HepG2 (cell line): Measurements from ENCODE around the gene KLK11. TPM values are rescaled to one million over a fixed set of nuclear protein-coding genes. Genes with fewer than 3 reads are reported as not detected.

Experiments
- ATAC-seq: fragments of 200-7000 bp; cut with Tn5 transposase; 3 replicates; pipeline ENCODE4 v1.9.1; 2020; ENCODE audit warnings: mild to moderate bottlenecking, moderate library complexity
- BruUV-seq: library from RNA; stranded (reverse); fragments of 400-500 nt; replicated peaks from 2 replicates; lab custom pipeline; 2021; lab: Mats Ljungman, UMichigan
- CTCF ChIA-PET: fragments of 300-600 bp; formaldehyde crosslinking; extraction: SDS; loops from one replicate; lab custom pipeline; 2021; ENCODE audit warnings: low total read pairs, inconsistent platforms, low intra/inter-chr PET ratio; lab: Yijun Ruan, JAX
- POLR2A ChIA-PET: fragments of 350-600 bp; sonication (Branson Sonifier 250); formaldehyde crosslinking; loops from one replicate; lab custom pipeline; 2020; ENCODE audit warnings: antibody characterized with exemption, inconsistent platforms; lab: Yijun Ruan, JAX
- DNase-seq: peaks from one replicate; pipeline ENCODE4 v3.0.0-alpha.2; 2015; ENCODE audit warnings: low spot score
- FAIRE-seq: peaks from 3 replicates; lab custom pipeline; 2011; peaks lifted over from hg19 to GRCh38; lab: Jason Lieb, UNC
- H2AFZ ChIP-seq: one replicate; pipeline ENCODE4 v1.6.1; 2011; ENCODE audit warnings: low read length, inconsistent platforms
- H3K27ac ChIP-seq: fragments of 300-600 bp; 3 replicates; pipeline ENCODE4 v1.8.0; 2011; ENCODE audit warnings: mixed run types, mild to moderate bottlenecking, mixed read lengths, low read length, inconsistent platforms; ENCODE audit not compliant: insufficient read depth; ENCODE audit errors: extremely low read length
- H3K27me3 ChIP-seq, 2 experiments: fragments of 200-600 bp in 1 of 2; 2 replicates in 1 of 2; 3 replicates in 1 of 2; pipeline versions ENCODE4 v1.6.0 to v1.8.0; 2011; ENCODE audit warnings: low read length in 2 of 2, mild to moderate bottlenecking in 2 of 2, moderate library complexity in 2 of 2, inconsistent platforms in 1 of 2; ENCODE audit not compliant: insufficient read depth in 2 of 2, control insufficient read depth in 1 of 2
- H3K36me3 ChIP-seq, 2 experiments: fragments of 200-600 bp in 1 of 2; replicated peaks in 1 of 2; 2 replicates in 1 of 2; 3 replicates in 1 of 2; pipeline versions ENCODE4 v1.5.1 to v1.8.0; 2011; ENCODE audit warnings: low read length in 2 of 2, inconsistent platforms in 1 of 2; ENCODE audit not compliant: insufficient read depth in 2 of 2, control insufficient read depth in 1 of 2
- H3K4me1 ChIP-seq: 2 replicates; pipeline ENCODE4 v1.5.1; 2012; ENCODE audit warnings: low read length, inconsistent platforms; ENCODE audit not compliant: insufficient read depth
- H3K4me2 ChIP-seq: 2 replicates; pipeline ENCODE4 v1.6.0; 2011; ENCODE audit warnings: low read depth, low read length, inconsistent platforms
- H3K4me3 ChIP-seq, 3 experiments: fragments of 200-600 bp in 1 of 3; sonication (generic), shearing (Covaris generic) in 1 of 3; replicated peaks in 1 of 3; 2 replicates each; pipeline ENCODE4 v1.5.1; 2011 to 2016; ENCODE audit warnings: low read length in 3 of 3, inconsistent platforms in 2 of 3, low read depth in 2 of 3, mild to moderate bottlenecking in 2 of 3, control low read depth in 1 of 3, mixed read lengths in 1 of 3; ENCODE audit not compliant: insufficient read depth in 1 of 3
- H3K79me2 ChIP-seq: one replicate; pipeline ENCODE4 v1.6.1; 2011; ENCODE audit warnings: low read length, inconsistent platforms; ENCODE audit not compliant: insufficient read depth
- H3K9ac ChIP-seq: 2 replicates; pipeline ENCODE4 v1.6.0; 2011; ENCODE audit warnings: mild to moderate bottlenecking, low read depth, low read length, inconsistent platforms; ENCODE audit not compliant: insufficient read depth
- H3K9me3 ChIP-seq: 2 replicates; pipeline ENCODE4 v1.5.1; 2012; ENCODE audit warnings: mild to moderate bottlenecking, low read length
- H4K20me1 ChIP-seq: 2 replicates; pipeline ENCODE4 v1.6.0; 2011; ENCODE audit warnings: inconsistent platforms, mild to moderate bottlenecking, low read length, moderate library complexity; ENCODE audit not compliant: insufficient read depth
- ETV5 ChIP-seq: IDR thresholded peaks from 2 replicates; pipeline ENCODE4 v1.6.1; 2018; ENCODE audit warnings: missing biosample characterization, missing genetic modification reagents, inconsistent platforms, borderline replicate concordance
- FOXO1 ChIP-seq: sonication (generic); formaldehyde crosslinking; IDR thresholded peaks from 2 replicates; pipeline ENCODE4 v1.4.0; 2020; ENCODE audit warnings: missing genetic modification reagents
- HES4 ChIP-seq: sonication (generic); formaldehyde crosslinking; IDR thresholded peaks from 2 replicates; pipeline ENCODE4 v1.9.0; 2021; ENCODE audit warnings: mild to moderate bottlenecking, missing genetic modification reagents, borderline replicate concordance
- HNF1A ChIP-seq, 2 experiments: sonication (generic) in 1 of 2; formaldehyde crosslinking in 1 of 2; IDR thresholded peaks; 2 replicates each; pipeline versions ENCODE4 v1.4.0 to v1.6.1; 2016 to 2020; ENCODE audit warnings: borderline replicate concordance in 1 of 2, low read depth in 1 of 2, mild to moderate bottlenecking in 1 of 2, missing genetic modification reagents in 1 of 2
- KLF6 ChIP-seq: IDR thresholded peaks from 2 replicates; pipeline ENCODE4 v1.8.0; 2016; ENCODE audit warnings: missing biosample characterization, missing genetic modification reagents
- MTA3 ChIP-seq: sonication (generic); formaldehyde crosslinking; IDR thresholded peaks from 2 replicates; pipeline ENCODE4 v1.4.0; 2020; ENCODE audit warnings: missing genetic modification reagents
- NAIF1 ChIP-seq: sonication (generic); formaldehyde crosslinking; IDR thresholded peaks from 2 replicates; pipeline ENCODE4 v1.5.0; 2020; ENCODE audit warnings: mild to moderate bottlenecking, missing genetic modification reagents, borderline replicate concordance
- SRSF1 ChIP-seq: fragments of 200-400 bp; formaldehyde crosslinking; optimal IDR thresholded peaks from 2 replicates; pipeline ENCODE3; 2017; ENCODE audit warnings: mild to moderate bottlenecking, low read depth, low read length, moderate library complexity
- TOPORS ChIP-seq: sonication (generic); formaldehyde crosslinking; IDR thresholded peaks from 2 replicates; pipeline ENCODE4 v1.8.0; 2023; ENCODE audit warnings: mild to moderate bottlenecking, missing genetic modification reagents
- ZNF230 ChIP-seq: sonication (generic); formaldehyde crosslinking; IDR thresholded peaks from 2 replicates; pipeline ENCODE4 v1.4.0; 2020; ENCODE audit warnings: mild to moderate bottlenecking, missing genetic modification reagents
- ZNF282 ChIP-seq: fragments of 450-650 bp; IDR thresholded peaks from 2 replicates; pipeline ENCODE4 v1.6.1; 2018; ENCODE audit not compliant: partially characterized antibody
- ZNF567 ChIP-seq: sonication (generic); formaldehyde crosslinking; IDR thresholded peaks from 2 replicates; pipeline ENCODE4 v1.8.1; 2023; ENCODE audit warnings: mild to moderate bottlenecking, missing genetic modification reagents, borderline replicate concordance
- ZNF572 ChIP-seq: sonication (generic); formaldehyde crosslinking; IDR thresholded peaks from 2 replicates; pipeline ENCODE4 v1.5.1; 2020; ENCODE audit warnings: mild to moderate bottlenecking, missing genetic modification reagents
- ZXDC ChIP-seq: sonication (generic); formaldehyde crosslinking; IDR thresholded peaks from 2 replicates; pipeline ENCODE4 v1.5.0; 2020; ENCODE audit warnings: mild to moderate bottlenecking, missing genetic modification reagents
- WGBS: methylation state at CpG from one replicate; pipeline ENCODE4 v1.1.6; 2017; ENCODE audit warnings: low lambda C conversion rate; 5-methylcytosine and 5-hydroxymethylcytosine counted together
- in situ Hi-C: cut with HindIII; loops from 2 replicates; pipeline ENCODE4 v1.10.0; 2017; ENCODE audit warnings: low pct_unique_long_range_greater_than_20kb; ENCODE audit not compliant: extremely low pct_ligation_motif_present
- intact Hi-C: fragments of 100-400 bp; cut with micrococcal nuclease; formaldehyde crosslinking; loops from one replicate; pipeline ENCODE4 v1.10.0; 2022; ENCODE audit not compliant: unreplicated experiment
- polyA plus RNA-seq, 8 experiments: library from polyadenylated mRNA; depleted of rRNA in 3 of 8; stranded (reverse) in 7 of 8; unstranded in 1 of 8; fragments of >200 nt; fragmentation: Illumina TruSeq in 4 of 8; extraction: Trizol in 4 of 8; gene quantifications; 2 replicates each; pipeline versions ENCODE4 v1.2.1 to v1.2.3, GENCODE V29; 2011 to 2016; ENCODE audit warnings: low read depth in 4 of 8, missing spikeins in 1 of 8, mixed read lengths in 1 of 8; ENCODE audit not compliant: insufficient read depth in 1 of 8
- total RNA-seq, 5 experiments: library from RNA; depleted of rRNA; stranded (reverse); fragments of >200 nt; fragmentation: Illumina TruSeq; extraction: Trizol; gene quantifications; 2 replicates each; pipeline ENCODE4 v1.2.3, GENCODE V29; 2016; ENCODE audit warnings: low read depth in 1 of 5
- TF ChIP-seq, protein P1 (sequence below): sonication (generic); formaldehyde crosslinking; conservative IDR thresholded peaks from 2 replicates; pipeline ENCODE4 v1.8.0; 2022; ENCODE audit warnings: missing genetic modification reagents

Gene KLK11
- total and polyA plus RNA-seq, 2 of the 13 experiments (the other 11 are each of a cell fraction or from before 2014, with no cell fraction given): not detected

- WGBS: 40% methylated on average over 2 of the region's 4 CpGs
- ChIA-PET POLR2A (no interaction called here), CTCF (no interaction called here)
- H3K36me3 ChIP-seq: no peaks in the 10 kb centered on the region
- no peak overlapping the region for H3K4me3 ChIP-seq
- no TSS peak for BruUV-seq
- no peaks in the 10 kb centered on the region for H3K79me2 ChIP-seq
- no peak overlapping the region for H3K27ac ChIP-seq
- intact Hi-C loops (no loop called here), in situ Hi-C loops (no loop called here)
- ATAC-seq (no peak), DNase-seq (peak; percentile 10), FAIRE-seq (no peak)
- H3K9me3 ChIP-seq: no peaks in the 10 kb centered on the region
- no peak overlapping the region for H3K9ac ChIP-seq
- H4K20me1 ChIP-seq: no peaks in the 10 kb centered on the region
- no peak overlapping the region for H2AFZ ChIP-seq
- no peaks in the 10 kb centered on the region for H3K4me1 ChIP-seq
- no peaks in the 10 kb centered on the region; a peak in 1 of 5 replicates for H3K27me3 ChIP-seq
- H3K4me2 ChIP-seq: no peak overlapping the region
- TF ChIP-seq SRSF1 (no peak), FOXO1 (CRISPR knock-in tag) (no peak), MTA3 (CRISPR knock-in tag) (no peak), KLF6 (CRISPR knock-in tag) (no peak), ZNF230 (CRISPR knock-in tag) (no peak), ZNF572 (CRISPR knock-in tag) (no peak), NAIF1 (no peak), ZXDC (no peak), TOPORS (CRISPR knock-in tag) (no peak), HES4 (no peak), ZNF282 (no peak), HNF1A (IDR thresholded peaks at IDR 0.05; ENCODE audit: low read depth) (no peak), HNF1A (CRISPR knock-in tag; IDR thresholded peaks at IDR 0.05; ENCODE audit: borderline replicate concordance) (no peak), ZNF567 (CRISPR knock-in tag) (no peak), ETV5 (CRISPR knock-in tag) (no peak)
- TF ChIP-seq, protein P1, sequence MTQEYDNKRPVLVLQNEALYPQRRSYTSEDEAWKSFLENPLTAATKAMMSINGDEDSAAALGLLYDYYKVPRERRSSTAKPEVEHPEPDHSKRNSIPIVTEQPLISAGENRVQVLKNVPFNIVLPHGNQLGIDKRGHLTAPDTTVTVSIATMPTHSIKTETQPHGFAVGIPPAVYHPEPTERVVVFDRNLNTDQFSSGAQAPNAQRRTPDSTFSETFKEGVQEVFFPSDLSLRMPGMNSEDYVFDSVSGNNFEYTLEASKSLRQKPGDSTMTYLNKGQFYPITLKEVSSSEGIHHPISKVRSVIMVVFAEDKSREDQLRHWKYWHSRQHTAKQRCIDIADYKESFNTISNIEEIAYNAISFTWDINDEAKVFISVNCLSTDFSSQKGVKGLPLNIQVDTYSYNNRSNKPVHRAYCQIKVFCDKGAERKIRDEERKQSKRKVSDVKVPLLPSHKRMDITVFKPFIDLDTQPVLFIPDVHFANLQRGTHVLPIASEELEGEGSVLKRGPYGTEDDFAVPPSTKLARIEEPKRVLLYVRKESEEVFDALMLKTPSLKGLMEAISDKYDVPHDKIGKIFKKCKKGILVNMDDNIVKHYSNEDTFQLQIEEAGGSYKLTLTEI (CRISPR knock-in tag): no peak
These were observed 48.8 kb downstream of the KLK11 start for GRCh38 chr19:50977626-50978025.
